OCI-LY7 (cell line): ENCODE measurements around the gene IQCK.

Source experiments
- EZH2phosphoT487 ChIP-seq: fragments of 200-600 bp; sonication (generic); IDR thresholded peaks from 2 replicates; pipeline ENCODE4 v1.6.1; 2018; ENCODE audit warnings: low read depth, borderline replicate concordance, mild to moderate bottlenecking, mixed run types, antibody characterized with exemption, low read length, moderate library complexity, mixed read lengths
- TF ChIP-seq, protein P1 (sequence below): fragments of 200-600 bp; sonication (generic); conservative IDR thresholded peaks from 2 replicates; pipeline ENCODE4 v1.5.1; 2014; ENCODE audit warnings: mild to moderate bottlenecking, antibody characterized with exemption, low read length, moderate library complexity, mixed read lengths

DNA sequence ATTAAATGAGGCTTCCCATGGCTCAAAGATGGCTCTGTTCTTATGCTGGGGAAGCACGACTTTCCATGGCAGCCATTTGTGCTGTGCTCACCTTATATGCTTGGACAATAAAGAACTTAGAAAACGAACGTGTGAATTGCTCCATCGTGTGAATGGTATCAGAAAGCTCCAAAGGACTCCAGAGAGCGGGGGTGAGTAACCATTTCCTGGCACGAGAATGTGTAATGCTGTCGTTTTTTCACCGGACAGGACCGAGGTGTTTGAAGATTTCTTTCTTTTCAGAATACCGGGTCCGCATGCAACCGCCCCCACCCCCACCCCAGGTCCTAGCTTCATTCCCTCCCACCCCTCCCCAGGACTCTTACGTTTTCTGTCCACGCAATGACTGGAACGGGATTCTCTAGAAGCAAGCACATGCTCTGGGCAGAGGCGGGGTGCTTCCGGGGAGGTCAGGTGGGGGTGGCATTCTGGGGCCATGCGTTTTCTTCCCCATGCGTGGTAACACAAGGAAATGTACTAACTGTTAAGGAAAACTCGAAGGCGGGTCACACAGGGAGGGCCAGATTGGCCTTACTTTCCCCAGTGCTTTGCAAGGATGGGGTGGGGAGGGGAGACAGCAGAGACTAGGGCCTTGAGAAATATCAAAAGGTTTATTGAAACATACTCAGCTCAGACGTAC, 140.4 kb downstream of the IQCK start:
- TF ChIP-seq, protein P1, sequence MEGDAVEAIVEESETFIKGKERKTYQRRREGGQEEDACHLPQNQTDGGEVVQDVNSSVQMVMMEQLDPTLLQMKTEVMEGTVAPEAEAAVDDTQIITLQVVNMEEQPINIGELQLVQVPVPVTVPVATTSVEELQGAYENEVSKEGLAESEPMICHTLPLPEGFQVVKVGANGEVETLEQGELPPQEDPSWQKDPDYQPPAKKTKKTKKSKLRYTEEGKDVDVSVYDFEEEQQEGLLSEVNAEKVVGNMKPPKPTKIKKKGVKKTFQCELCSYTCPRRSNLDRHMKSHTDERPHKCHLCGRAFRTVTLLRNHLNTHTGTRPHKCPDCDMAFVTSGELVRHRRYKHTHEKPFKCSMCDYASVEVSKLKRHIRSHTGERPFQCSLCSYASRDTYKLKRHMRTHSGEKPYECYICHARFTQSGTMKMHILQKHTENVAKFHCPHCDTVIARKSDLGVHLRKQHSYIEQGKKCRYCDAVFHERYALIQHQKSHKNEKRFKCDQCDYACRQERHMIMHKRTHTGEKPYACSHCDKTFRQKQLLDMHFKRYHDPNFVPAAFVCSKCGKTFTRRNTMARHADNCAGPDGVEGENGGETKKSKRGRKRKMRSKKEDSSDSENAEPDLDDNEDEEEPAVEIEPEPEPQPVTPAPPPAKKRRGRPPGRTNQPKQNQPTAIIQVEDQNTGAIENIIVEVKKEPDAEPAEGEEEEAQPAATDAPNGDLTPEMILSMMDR = no peak
- no peak for TF ChIP-seq EZH2phosphoT487
